SK-N-SH treated with all-trans-retinoic acid at 6 μM for 48 hours (cell line): ENCODE data around the gene ATXN3.

Experiments used
- ARNTL ChIP-seq: fragments of 450-650 bp; formaldehyde crosslinking; IDR thresholded peaks from 2 replicates; pipeline ENCODE4 v1.5.0; 2020; ENCODE audit warnings: low read depth, mild to moderate bottlenecking, moderate library complexity, borderline replicate concordance
- ISL1 ChIP-seq: fragments of 250-450 bp; sonication (Bioruptor Pico); IDR thresholded peaks from 2 replicates; pipeline ENCODE4 v2.1.2; 2022; ENCODE audit warnings: mild to moderate bottlenecking, moderate library complexity
- ZNF565 ChIP-seq: fragments of 450-650 bp; formaldehyde crosslinking; conservative IDR thresholded peaks from 2 replicates; pipeline ENCODE4 v1.5.0; 2020; ENCODE audit warnings: low read depth, mild to moderate bottlenecking, moderate library complexity
- TF ChIP-seq, protein P1 (sequence below): fragments of 250-450 bp; sonication (Bioruptor Pico); IDR thresholded peaks from 2 replicates; pipeline ENCODE4 v1.5.0; 2020; ENCODE audit warnings: mild to moderate bottlenecking, moderate library complexity
- TF ChIP-seq, protein P2 (sequence below): fragments of 250-450 bp; sonication (Bioruptor Pico); IDR thresholded peaks from 2 replicates; pipeline ENCODE4 v1.5.1; 2020; ENCODE audit warnings: low read depth, mild to moderate bottlenecking, moderate library complexity

ATXN3 gene

DNA sequence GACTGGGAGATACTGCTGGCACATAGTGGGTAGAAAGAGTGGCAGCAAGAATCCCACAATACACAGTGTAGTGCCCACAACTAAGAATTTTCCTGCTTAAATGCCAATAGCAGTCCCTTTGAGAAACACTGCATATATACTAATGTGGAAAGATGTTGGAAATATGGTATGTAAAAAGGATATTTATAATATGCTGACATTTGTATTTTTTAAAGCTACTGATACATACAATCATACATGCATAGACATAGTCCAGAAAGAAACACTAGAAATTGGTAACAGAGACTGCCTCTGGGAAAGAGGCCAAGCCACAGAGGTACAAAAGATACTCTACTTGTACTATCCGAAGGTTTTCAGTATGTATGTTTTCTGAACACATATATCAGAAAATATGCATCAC, 96.8 kb downstream of the ATXN3 start (continued):
- TF ChIP-seq, protein P1, sequence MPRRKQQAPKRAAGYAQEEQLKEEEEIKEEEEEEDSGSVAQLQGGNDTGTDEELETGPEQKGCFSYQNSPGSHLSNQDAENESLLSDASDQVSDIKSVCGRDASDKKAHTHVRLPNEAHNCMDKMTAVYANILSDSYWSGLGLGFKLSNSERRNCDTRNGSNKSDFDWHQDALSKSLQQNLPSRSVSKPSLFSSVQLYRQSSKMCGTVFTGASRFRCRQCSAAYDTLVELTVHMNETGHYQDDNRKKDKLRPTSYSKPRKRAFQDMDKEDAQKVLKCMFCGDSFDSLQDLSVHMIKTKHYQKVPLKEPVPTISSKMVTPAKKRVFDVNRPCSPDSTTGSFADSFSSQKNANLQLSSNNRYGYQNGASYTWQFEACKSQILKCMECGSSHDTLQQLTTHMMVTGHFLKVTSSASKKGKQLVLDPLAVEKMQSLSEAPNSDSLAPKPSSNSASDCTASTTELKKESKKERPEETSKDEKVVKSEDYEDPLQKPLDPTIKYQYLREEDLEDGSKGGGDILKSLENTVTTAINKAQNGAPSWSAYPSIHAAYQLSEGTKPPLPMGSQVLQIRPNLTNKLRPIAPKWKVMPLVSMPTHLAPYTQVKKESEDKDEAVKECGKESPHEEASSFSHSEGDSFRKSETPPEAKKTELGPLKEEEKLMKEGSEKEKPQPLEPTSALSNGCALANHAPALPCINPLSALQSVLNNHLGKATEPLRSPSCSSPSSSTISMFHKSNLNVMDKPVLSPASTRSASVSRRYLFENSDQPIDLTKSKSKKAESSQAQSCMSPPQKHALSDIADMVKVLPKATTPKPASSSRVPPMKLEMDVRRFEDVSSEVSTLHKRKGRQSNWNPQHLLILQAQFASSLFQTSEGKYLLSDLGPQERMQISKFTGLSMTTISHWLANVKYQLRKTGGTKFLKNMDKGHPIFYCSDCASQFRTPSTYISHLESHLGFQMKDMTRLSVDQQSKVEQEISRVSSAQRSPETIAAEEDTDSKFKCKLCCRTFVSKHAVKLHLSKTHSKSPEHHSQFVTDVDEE (CRISPR knock-in tag), result no peak
- TF ChIP-seq ZNF565 (CRISPR knock-in tag) (no peak), ISL1 (CRISPR knock-in tag) (no peak), ARNTL (CRISPR knock-in tag) (no peak)
- TF ChIP-seq, protein P2, sequence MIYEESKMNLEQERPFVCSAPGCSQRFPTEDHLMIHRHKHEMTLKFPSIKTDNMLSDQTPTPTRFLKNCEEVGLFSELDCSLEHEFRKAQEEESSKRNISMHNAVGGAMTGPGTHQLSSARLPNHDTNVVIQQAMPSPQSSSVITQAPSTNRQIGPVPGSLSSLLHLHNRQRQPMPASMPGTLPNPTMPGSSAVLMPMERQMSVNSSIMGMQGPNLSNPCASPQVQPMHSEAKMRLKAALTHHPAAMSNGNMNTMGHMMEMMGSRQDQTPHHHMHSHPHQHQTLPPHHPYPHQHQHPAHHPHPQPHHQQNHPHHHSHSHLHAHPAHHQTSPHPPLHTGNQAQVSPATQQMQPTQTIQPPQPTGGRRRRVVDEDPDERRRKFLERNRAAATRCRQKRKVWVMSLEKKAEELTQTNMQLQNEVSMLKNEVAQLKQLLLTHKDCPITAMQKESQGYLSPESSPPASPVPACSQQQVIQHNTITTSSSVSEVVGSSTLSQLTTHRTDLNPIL (CRISPR knock-in tag), result no peak
